Adipocyte (in vitro differentiated cells): ENCODE results near the gene DNAH11.
"Not testable (repeated sequence)": the region's sequence is repeated elsewhere in the genome, so short reads cannot be mapped to it uniquely, and the experiment has no call there.

Experiments used
- DNase-seq: peaks from one replicate; pipeline ENCODE4 v3.0.0-alpha.2; 2015; ENCODE audit warnings: low read depth
- H3K27me3 ChIP-seq: replicated peaks from 2 replicates; pipeline ENCODE4 v1.7.0; 2013; ENCODE audit warnings: mild to moderate bottlenecking, low read length, moderate library complexity; ENCODE audit not compliant: control insufficient read depth, insufficient read depth
- H3K36me3 ChIP-seq: 2 replicates; pipeline ENCODE4 v1.7.0; 2013; ENCODE audit warnings: low read length, mild to moderate bottlenecking, moderate library complexity; ENCODE audit not compliant: control insufficient read depth, insufficient read depth, severe bottlenecking
- H3K4me1 ChIP-seq: 2 replicates; pipeline ENCODE4 v1.7.0; 2013; ENCODE audit warnings: mild to moderate bottlenecking, low read length, moderate library complexity; ENCODE audit not compliant: control insufficient read depth, insufficient read depth
- H3K4me3 ChIP-seq: 2 replicates; pipeline ENCODE4 v1.7.0; 2013; ENCODE audit warnings: mild to moderate bottlenecking, low read length, moderate library complexity
- H3K9ac ChIP-seq: 2 replicates; pipeline ENCODE4 v1.7.0; 2013; ENCODE audit warnings: mild to moderate bottlenecking, low read length, moderate library complexity
- H3K9me3 ChIP-seq: 2 replicates; pipeline ENCODE4 v1.7.0; 2013; ENCODE audit warnings: mild to moderate bottlenecking, low read length, moderate library complexity; ENCODE audit not compliant: control insufficient read depth

DNAH11 gene

DNA sequence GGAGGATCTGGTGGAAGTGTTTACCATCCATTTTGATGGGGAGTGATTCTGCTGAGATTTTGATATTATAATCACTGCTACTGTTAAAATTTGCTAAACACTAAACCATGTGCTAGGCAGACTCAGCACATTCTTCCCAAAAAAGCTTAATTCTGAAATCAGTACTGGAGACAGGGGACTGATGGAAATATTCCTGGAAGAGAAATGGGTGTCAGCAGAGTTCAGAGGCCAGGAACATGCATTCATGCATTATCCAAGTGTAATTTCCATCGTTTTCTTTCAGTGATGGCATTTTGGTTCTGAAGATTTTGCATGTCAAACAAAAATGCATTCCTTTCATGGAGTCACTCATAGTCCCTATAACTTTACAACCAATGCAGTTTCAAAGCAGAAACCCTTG lies 323.9 kb downstream of the DNAH11 start:
- Histone ChIP-seq H3K4me1 (no peaks in the 10 kb centered on the region), H3K36me3 (no peaks in the 10 kb centered on the region), H3K9ac (no peak overlapping the region), H3K4me3 (no peak overlapping the region), H3K9me3 (no peaks in the 10 kb centered on the region), H3K27me3 (no peaks in the 10 kb centered on the region)
- no peak for DNase-seq

DNA sequence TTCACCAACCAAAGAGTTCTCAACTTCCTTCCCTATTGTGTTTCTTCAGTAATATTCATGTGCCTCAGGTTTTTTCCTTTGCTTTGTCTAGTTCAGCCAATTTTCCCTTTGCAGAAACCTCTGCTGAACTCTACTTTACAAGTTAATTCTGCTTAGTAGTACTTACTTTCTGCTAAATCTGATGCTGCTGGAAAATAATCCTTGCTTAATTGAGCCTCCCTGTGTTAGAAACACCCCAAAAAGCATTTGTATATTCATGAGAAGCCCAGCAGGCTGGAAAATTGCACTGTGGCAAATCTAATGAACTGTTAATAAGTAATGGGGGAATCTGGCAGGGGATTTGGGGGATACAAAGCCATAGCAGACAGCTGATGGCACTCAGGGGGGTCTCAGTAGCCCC lies 324.4 kb downstream of the DNAH11 start:
- H3K36me3 ChIP-seq: no peaks in the 10 kb centered on the region
- no peak overlapping the region for H3K4me3 ChIP-seq
- H3K9me3 ChIP-seq: no peaks in the 10 kb centered on the region
- no peaks in the 10 kb centered on the region for H3K4me1 ChIP-seq
- no peak for DNase-seq
- H3K9ac ChIP-seq: no peak overlapping the region
- no peaks in the 10 kb centered on the region for H3K27me3 ChIP-seq

DNA sequence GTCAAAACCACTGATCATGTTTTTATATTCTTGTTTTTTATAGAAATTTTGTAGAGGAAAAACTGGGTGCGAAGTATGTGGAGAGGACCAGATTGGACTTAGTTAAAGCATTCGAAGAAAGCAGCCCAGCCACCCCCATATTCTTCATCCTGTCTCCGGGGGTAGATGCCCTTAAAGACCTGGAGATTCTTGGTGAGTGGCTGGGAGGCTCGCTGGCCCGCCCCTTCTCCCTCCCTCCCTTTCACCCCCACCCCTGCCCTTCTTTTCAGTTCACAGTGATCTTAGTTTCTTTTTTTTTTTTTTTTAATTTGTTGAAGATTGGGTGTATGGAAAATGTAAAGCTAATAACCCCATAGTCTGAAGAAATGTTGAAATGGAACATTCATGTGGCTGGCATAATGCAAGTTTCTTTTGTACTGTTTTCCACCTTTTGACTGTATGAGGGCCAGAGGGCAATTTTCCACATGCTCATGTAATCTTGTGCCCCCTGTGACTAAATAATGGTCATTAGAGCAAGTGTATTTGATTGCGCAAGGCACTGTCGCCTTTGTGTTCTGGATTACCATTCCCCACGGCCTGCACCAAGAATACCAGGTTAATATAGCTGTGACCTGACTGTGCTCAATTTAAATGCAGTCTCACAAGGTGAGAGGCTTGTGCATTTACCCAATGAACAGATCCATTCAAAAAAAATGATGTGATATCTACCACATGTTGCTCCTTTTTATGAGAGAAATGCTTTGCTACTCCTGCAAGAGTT lies 325.2 kb downstream of the DNAH11 start:
- Histone ChIP-seq H3K9me3 (no peaks in the 10 kb centered on the region), H3K9ac (no peak overlapping the region), H3K27me3 (no peaks in the 10 kb centered on the region), H3K36me3 (no peaks in the 10 kb centered on the region), H3K4me3 (no peak overlapping the region), H3K4me1 (no peaks in the 10 kb centered on the region)
- DNase-seq: no peak

DNA sequence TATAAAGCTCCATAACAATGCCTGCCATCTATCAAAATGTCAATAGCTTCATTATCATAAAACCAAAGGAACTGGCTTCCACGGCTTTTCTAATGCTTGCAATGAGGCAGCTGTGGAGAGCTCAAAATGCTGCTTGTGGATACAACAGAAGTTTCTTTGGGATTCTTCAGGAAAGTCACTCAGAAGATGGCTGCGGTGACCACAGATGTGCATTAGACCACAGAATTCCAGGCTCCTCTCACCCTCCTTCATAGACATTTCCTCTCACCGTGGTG lies 325.7 kb downstream of the DNAH11 start:
- H3K27me3 ChIP-seq: no peaks in the 10 kb centered on the region
- no peak overlapping the region for H3K4me3 ChIP-seq
- no peaks in the 10 kb centered on the region for H3K9me3 ChIP-seq
- H3K4me1 ChIP-seq: no peaks in the 10 kb centered on the region
- H3K36me3 ChIP-seq: no peaks in the 10 kb centered on the region
- no peak for DNase-seq
- H3K9ac ChIP-seq: no peak overlapping the region

DNA sequence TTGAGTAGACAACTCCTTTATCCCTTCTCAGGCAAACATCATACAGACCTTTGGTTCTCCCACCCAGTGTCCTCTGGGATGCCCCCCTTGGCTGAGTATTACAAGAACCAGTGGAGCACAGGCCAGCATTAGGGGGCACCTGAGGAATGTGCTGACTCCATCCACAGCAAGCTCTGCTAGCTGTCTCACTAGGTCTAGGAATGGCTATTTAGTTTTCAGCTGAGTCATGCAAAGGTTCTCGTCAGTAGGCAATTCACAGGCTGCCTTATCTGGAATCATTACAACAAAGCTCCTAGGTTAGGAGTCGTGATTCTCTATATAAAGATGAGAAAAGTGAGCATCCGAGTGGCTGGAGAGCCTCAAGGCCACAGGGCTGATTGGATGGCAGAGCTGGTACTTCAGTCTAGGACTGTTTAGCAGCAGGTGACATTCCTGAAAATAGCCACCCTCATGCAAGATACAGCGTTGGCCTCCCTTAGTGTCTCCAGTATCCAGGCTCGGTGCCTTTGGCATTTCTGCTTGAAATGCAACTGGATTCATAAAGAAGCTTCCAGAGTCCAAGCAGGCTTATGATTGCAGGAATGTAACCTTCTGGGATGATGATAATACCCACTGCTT lies 327.1 kb downstream of the DNAH11 start:
- Histone ChIP-seq H3K9me3 (no peaks in the 10 kb centered on the region), H3K4me1 (no peaks in the 10 kb centered on the region), H3K36me3 (no peaks in the 10 kb centered on the region), H3K4me3 (no peak overlapping the region), H3K27me3 (no peaks in the 10 kb centered on the region), H3K9ac (no peak overlapping the region)
- no peak for DNase-seq

DNA sequence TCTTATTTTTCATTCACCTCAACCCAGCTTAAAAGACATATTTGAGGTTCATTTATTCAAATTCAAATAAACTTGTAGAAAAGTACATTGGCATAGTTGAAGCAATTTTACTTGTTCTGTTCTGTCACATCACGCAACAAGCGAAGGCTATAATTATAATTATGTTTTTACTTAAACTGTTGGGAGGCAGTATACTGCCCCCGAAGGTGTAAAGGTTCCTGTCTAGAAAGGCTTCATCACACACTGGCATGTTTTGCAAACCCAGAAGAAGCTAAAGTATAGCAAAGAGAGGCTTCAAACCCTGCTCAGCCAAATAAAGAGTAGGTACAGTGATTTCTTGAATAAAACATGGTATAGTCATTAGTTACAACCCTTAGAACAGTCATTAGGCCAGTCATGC lies 340.2 kb downstream of the DNAH11 start:
- no peak for DNase-seq

DNA sequence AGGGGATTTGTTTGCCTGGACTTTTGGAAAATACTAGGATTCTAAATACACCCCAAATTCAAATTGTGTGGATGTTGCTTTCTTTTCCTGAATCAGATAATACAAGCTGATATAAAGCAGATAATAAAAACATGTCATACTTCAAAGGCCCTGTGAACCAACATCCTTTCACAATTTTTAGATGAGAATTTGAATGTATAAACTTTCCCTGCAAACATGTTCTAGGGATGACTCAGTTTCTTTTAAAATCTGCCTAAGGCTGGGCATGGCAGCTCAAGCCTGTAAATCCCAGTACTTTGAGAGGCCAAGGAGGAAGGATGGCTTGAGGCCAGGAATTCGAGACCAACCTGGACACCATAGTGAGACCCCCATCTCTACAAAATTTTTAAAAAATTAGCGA lies 340.7 kb downstream of the DNAH11 start:
- H3K4me3 ChIP-seq, H3K27me3 ChIP-seq, DNase-seq, H3K9me3 ChIP-seq, H3K9ac ChIP-seq, H3K36me3 ChIP-seq, H3K4me1 ChIP-seq: not testable (repeated sequence)

More for the DNA sequence above, 340.2 kb downstream of the DNAH11 start:
- H3K36me3 ChIP-seq: no peaks in the 10 kb centered on the region
- no peak overlapping the region for H3K4me3 ChIP-seq
- H3K9me3 ChIP-seq: no peaks in the 10 kb centered on the region
- H3K27me3 ChIP-seq: no peaks in the 10 kb centered on the region
- H3K4me1 ChIP-seq: no peaks in the 10 kb centered on the region
- no peak overlapping the region for H3K9ac ChIP-seq

DNA sequence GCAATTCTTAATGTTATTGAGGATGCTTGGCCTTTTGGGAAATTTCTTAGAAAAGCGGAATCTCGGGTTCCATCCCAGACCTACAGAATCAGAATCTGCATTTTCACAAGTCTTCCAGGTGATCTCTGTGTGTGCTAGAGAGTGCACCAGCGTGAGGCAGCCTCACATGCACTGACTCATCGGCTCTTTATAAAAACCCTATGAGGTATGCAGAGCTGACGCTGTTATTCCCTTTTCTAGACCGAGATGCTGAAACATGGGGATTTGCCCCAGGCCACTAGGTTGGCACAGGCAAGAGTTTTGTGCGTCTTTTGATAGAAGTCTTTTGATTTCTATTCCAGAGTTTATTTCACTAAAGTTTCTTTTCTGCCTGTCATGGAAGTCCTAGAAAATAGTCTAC lies 341.7 kb downstream of the DNAH11 start:
- no peak for DNase-seq
- Histone ChIP-seq H3K27me3 (no peaks in the 10 kb centered on the region), H3K4me1 (no peaks in the 10 kb centered on the region), H3K9ac (no peak overlapping the region), H3K36me3 (no peaks in the 10 kb centered on the region), H3K4me3 (no peak overlapping the region), H3K9me3 (no peaks in the 10 kb centered on the region)

DNA sequence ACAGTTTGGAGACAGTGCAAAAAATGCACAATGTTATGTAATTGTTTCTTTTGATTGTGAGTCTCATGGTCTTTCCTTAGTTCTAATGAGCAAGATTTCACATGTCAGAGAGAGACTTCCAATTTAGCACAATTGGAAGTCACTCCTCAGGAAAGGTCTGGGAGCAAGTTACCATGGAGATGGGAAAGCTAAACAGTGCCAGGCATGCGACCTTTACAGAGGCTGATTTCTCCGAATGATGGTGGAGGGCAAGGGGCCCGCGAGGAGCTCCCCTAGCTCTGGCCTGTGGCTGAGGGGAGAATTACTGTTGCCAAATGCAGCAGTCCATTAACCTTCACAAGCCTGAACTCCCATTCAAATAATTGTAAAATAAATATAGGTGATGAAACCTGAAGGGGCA lies 343.6 kb downstream of the DNAH11 start:
- no peaks in the 10 kb centered on the region for H3K4me1 ChIP-seq
- H3K27me3 ChIP-seq: no peaks in the 10 kb centered on the region
- H3K4me3 ChIP-seq: no peak overlapping the region
- no peaks in the 10 kb centered on the region for H3K9me3 ChIP-seq
- H3K36me3 ChIP-seq: no peaks in the 10 kb centered on the region
- DNase-seq: no peak
- no peak overlapping the region for H3K9ac ChIP-seq

DNA sequence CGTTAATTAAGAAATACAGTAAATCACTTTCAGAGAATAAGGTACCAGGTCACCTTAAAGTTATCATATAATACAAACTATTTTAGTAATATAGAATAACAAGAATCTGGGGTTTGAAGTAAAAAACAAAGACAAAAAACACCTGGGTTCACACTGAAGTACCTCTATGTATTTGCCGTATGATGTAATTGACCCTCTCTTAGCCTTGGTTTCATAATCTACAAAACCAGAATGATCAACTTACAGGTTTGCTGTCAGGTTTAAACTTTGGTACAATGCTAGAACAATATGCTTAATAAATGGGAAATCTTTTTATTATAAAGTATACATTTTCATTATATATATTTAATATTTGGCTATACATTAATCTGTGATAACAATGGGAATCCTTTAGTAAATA lies 344.5 kb downstream of the DNAH11 start:
- DNase-seq: no peak
- Histone ChIP-seq H3K27me3 (no peaks in the 10 kb centered on the region), H3K9ac (no peak overlapping the region), H3K4me3 (no peak overlapping the region), H3K9me3 (no peaks in the 10 kb centered on the region), H3K36me3 (no peaks in the 10 kb centered on the region), H3K4me1 (no peaks in the 10 kb centered on the region)

DNA sequence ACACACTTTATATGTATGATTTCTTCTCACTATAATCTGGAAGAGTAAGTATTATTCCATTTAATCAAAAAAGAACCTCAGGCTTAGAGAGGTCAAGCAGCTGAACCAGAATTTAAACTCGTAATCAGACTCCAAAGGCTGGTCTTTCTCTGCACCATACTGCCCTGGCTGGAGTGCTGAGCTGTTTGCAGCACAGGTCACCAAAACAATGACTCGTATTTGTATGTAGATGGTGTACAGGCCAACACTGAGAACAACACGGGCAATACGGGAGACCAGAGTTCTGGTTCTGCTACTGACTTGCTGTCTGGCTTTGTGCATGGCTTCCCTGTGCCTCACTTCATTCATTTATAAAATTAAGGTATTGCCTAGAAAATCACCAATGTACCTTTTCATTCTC lies 344.9 kb downstream of the DNAH11 start:
- Histone ChIP-seq H3K36me3 (no peaks in the 10 kb centered on the region), H3K9me3 (no peaks in the 10 kb centered on the region), H3K4me1 (no peaks in the 10 kb centered on the region), H3K4me3 (no peak overlapping the region), H3K27me3 (no peaks in the 10 kb centered on the region), H3K9ac (no peak overlapping the region)
- DNase-seq: no peak

DNA sequence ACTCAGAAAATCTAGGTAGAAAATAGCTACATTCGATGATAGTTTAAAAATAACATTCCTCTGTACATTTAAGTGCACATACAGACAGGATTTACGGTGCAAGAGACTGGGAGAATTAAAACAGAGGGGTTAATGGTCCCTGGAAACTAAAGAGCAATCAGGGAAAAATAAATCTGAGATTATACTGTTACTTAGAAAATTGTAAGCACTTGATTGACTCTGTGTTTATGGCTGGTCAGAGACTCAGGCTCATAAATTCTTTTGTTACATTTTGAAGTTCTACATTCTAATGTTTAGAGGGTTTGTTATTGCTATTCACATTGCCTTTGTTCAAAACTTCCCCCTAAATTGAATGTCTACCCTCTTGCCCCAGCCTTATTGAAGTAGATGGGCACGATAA lies 348.5 kb downstream of the DNAH11 start:
- no peaks in the 10 kb centered on the region for H3K9me3 ChIP-seq
- H3K36me3 ChIP-seq: no peaks in the 10 kb centered on the region
- no peaks in the 10 kb centered on the region for H3K27me3 ChIP-seq
- H3K9ac ChIP-seq: no peak overlapping the region
- H3K4me1 ChIP-seq: no peaks in the 10 kb centered on the region
- no peak for DNase-seq
- no peak overlapping the region for H3K4me3 ChIP-seq
